HCT116 (cell line): ENCODE data around the gene TMEM62. TPM values are rescaled to one million over a fixed set of nuclear protein-coding genes. Genes with fewer than 3 reads are reported as not detected.

Experiments used
- ATAC-seq: fragments of 200-7000 bp; cut with Tn5 transposase; 2 replicates; pipeline ENCODE4 v1.9.1; 2020; ENCODE audit warnings: mild to moderate bottlenecking, moderate library complexity
- BruUV-seq: library from RNA; stranded (reverse); fragments of 400-500 nt; replicated peaks from 2 replicates; lab custom pipeline; 2021; lab: Mats Ljungman, UMichigan
- CTCF ChIA-PET: fragments of 300-600 bp; sonication (Branson Sonifier 250); formaldehyde crosslinking; loops from one replicate; lab custom pipeline; 2021; ENCODE audit warnings: antibody characterized with exemption; lab: Charles Lee
- POLR2A ChIA-PET: fragments of 300-600, 350-600 bp; sonication (Branson Sonifier 250); formaldehyde crosslinking; loops from one replicate; lab custom pipeline; 2021; ENCODE audit warnings: antibody characterized with exemption; lab: Charles Lee
- RAD21 ChIA-PET, 2 experiments: fragments of 300-600 bp; sonication (Branson Sonifier 250); formaldehyde crosslinking; loops; one replicate each; lab custom pipeline; 2023; ENCODE audit warnings: low total read pairs in 2 of 2; ENCODE audit not compliant: uncharacterized antibody in 2 of 2, unreplicated experiment in 2 of 2, low non-redundant PET in 1 of 2; lab: Charles Lee
- DNase-seq: peaks from one replicate; pipeline ENCODE4 v3.0.0-alpha.2; 2010; ENCODE audit warnings: low read depth, low spot score
- H2AFZ ChIP-seq: fragments of 200-600 bp; shearing (Covaris generic), sonication (generic); 2 replicates; pipeline ENCODE4 v1.6.1; 2017; ENCODE audit warnings: low read depth, mixed run types, mixed read lengths, antibody characterized with exemption, low read length; ENCODE audit not compliant: poor library complexity, severe bottlenecking
- H3K27ac ChIP-seq: 2 replicates; pipeline ENCODE4 v1.5.1; 2012; ENCODE audit warnings: low read depth, low read length
- H3K27me3 ChIP-seq: fragments of 200-600 bp; sonication (generic); 2 replicates; pipeline ENCODE4 v1.6.1; 2016; ENCODE audit warnings: mixed run types, low read length, mixed read lengths; ENCODE audit not compliant: insufficient read depth
- H3K36me3 ChIP-seq, 2 experiments: fragments of 200-500 bp in 1 of 2; fragments of 200-600 bp in 1 of 2; sonication (Bioruptor generic) in 1 of 2; sonication (generic) in 1 of 2; 2 replicates each; pipeline versions ENCODE4 v1.5.1 to v1.6.1; 2014 to 2016; ENCODE audit warnings: low read length in 2 of 2, inconsistent platforms in 1 of 2, mixed read lengths in 1 of 2, mixed run types in 1 of 2; ENCODE audit not compliant: insufficient read depth in 2 of 2, control insufficient read depth in 1 of 2
- H3K4me1 ChIP-seq, 2 experiments: fragments of 200-600 bp in 1 of 2; sonication (generic) in 1 of 2; 2 replicates each; pipeline versions ENCODE4 v1.5.1 to v1.6.1; 2012 to 2017; ENCODE audit warnings: low read length in 2 of 2, inconsistent platforms in 1 of 2, mild to moderate bottlenecking in 1 of 2, mixed read lengths in 1 of 2, mixed run types in 1 of 2, moderate library complexity in 1 of 2; ENCODE audit not compliant: insufficient read depth in 2 of 2, control insufficient read depth in 1 of 2
- H3K4me2 ChIP-seq: fragments of 200-600 bp; sonication (generic); 2 replicates; pipeline ENCODE4 v1.6.1; 2017; ENCODE audit warnings: mixed run types, low read length, mixed read lengths
- H3K4me3 ChIP-seq, 2 experiments: fragments of 200-600 bp in 1 of 2; sonication (generic) in 1 of 2; replicated peaks in 1 of 2; 2 replicates each; pipeline ENCODE4 v1.5.1; 2011 to 2016; ENCODE audit warnings: low read length in 2 of 2, control low read depth in 1 of 2, low read depth in 1 of 2, mild to moderate bottlenecking in 1 of 2, mixed read lengths in 1 of 2, mixed run types in 1 of 2
- H3K79me2 ChIP-seq: fragments of 200-600 bp; sonication (generic); 2 replicates; pipeline ENCODE4 v1.6.1; 2017; ENCODE audit warnings: mild to moderate bottlenecking, mixed run types, low read length, moderate library complexity, mixed read lengths; ENCODE audit not compliant: insufficient read depth
- H3K9ac ChIP-seq: fragments of 200-600 bp; sonication (generic); 2 replicates; pipeline ENCODE4 v1.6.1; 2016; ENCODE audit warnings: low read length, mixed read lengths
- H3K9me2 ChIP-seq: fragments of 200-600 bp; sonication (generic), shearing (Covaris generic); 2 replicates; pipeline ENCODE4 v1.6.1; 2017; ENCODE audit warnings: mixed run types, mild to moderate bottlenecking, moderate library complexity; ENCODE audit not compliant: insufficient read depth
- H3K9me3 ChIP-seq, 2 experiments: fragments of 200-500 bp in 1 of 2; fragments of 200-600 bp in 1 of 2; sonication (Bioruptor generic) in 1 of 2; sonication (generic) in 1 of 2; 2 replicates each; pipeline ENCODE4 v1.6.1; 2014 to 2017; ENCODE audit warnings: low read length in 2 of 2, mixed read lengths in 2 of 2, inconsistent platforms in 1 of 2, low read depth in 1 of 2, mild to moderate bottlenecking in 1 of 2, mixed run types in 1 of 2, moderate library complexity in 1 of 2; ENCODE audit not compliant: control insufficient read depth in 1 of 2, insufficient read depth in 1 of 2
- H4K20me1 ChIP-seq: fragments of 200-600 bp; sonication (generic), shearing (Covaris generic); 2 replicates; pipeline ENCODE4 v1.6.1; 2017; ENCODE audit warnings: mixed run types, mild to moderate bottlenecking, moderate library complexity; ENCODE audit not compliant: insufficient read depth
- CEBPB ChIP-seq: IDR thresholded peaks from 2 replicates; pipeline ENCODE4 v1.6.1; 2012; ENCODE audit warnings: low read depth
- CTCF ChIP-seq, 3 experiments: fragments of 200-600 bp in 1 of 3; sonication (generic) in 1 of 3; IDR thresholded peaks in 2 of 3; conservative IDR thresholded peaks in 1 of 3; 2 replicates each; pipeline ENCODE4 v1.5.1; 2012 to 2017; ENCODE audit warnings: low read depth in 2 of 3, low read length in 2 of 3, antibody characterized with exemption in 1 of 3, borderline replicate concordance in 1 of 3, control low read depth in 1 of 3, mild to moderate bottlenecking in 1 of 3, mixed read lengths in 1 of 3, mixed run types in 1 of 3, moderate library complexity in 1 of 3; ENCODE audit not compliant: insufficient read depth in 1 of 3
- EGR1 ChIP-seq: IDR thresholded peaks from 2 replicates; pipeline ENCODE4 v1.6.1; 2012; ENCODE audit warnings: low read depth
- EZH2phosphoT487 ChIP-seq: fragments of 200-600 bp; IDR thresholded peaks from 2 replicates; pipeline ENCODE4 v1.6.1; 2018; ENCODE audit warnings: antibody characterized with exemption, borderline replicate concordance
- JUND ChIP-seq: IDR thresholded peaks from 2 replicates; pipeline ENCODE4 v1.6.1; 2012
- SP1 ChIP-seq: IDR thresholded peaks from 2 replicates; pipeline ENCODE4 v1.6.1; 2012; ENCODE audit warnings: low read depth
- YY1 ChIP-seq: IDR thresholded peaks from 2 replicates; pipeline ENCODE4 v1.6.1; 2011; ENCODE audit warnings: low read length, low read depth, moderate library complexity, mild to moderate bottlenecking; ENCODE audit not compliant: insufficient replicate concordance; ENCODE audit errors: extremely low read depth
- ZBTB33 ChIP-seq: IDR thresholded peaks from 2 replicates; pipeline ENCODE4 v1.6.1; 2011; ENCODE audit warnings: mild to moderate bottlenecking, low read length, moderate library complexity; ENCODE audit not compliant: insufficient replicate concordance; ENCODE audit errors: extremely low read depth
- intact Hi-C: fragments of 100-400 bp; cut with micrococcal nuclease; formaldehyde crosslinking; loops from 2 replicates; pipeline ENCODE4 v1.10.0; 2022
- total RNA-seq: library from RNA; stranded (reverse); gene quantifications from one replicate; pipeline ENCODE4 v1.2.1, GENCODE V29; 2021; ENCODE audit not compliant: unreplicated experiment
- TF ChIP-seq, protein P1 (sequence below): IDR thresholded peaks from 2 replicates; pipeline ENCODE4 v1.6.1; 2012
- TF ChIP-seq, protein P2 (sequence below): IDR thresholded peaks from 2 replicates; pipeline ENCODE4 v1.6.1; 2012

The TMEM62 gene
- total RNA-seq, 1 experiment from 2014 or later, result 8.8 TPM

GRCh38 chr15:43127752-43128151 lies 5.6 kb upstream of the TMEM62 start:
- POLR2A ChIA-PET, result no interaction called here
- intact Hi-C loops, result no loop called here
- H3K4me3 ChIP-seq, result no peak overlapping the region
- TF ChIP-seq ZBTB33 (no peak), JUND (no peak), SP1 (no peak), CEBPB (no peak), YY1 (no peak), EGR1 (no peak), CTCF (IDR thresholded peaks at IDR 0.05 in 2 of 3, conservative IDR thresholded peaks at IDR 0.05 in 1 of 3; ENCODE audit: borderline replicate concordance in 1 of 3, insufficient read depth in 1 of 3, low read depth in 2 of 3, low read length in 2 of 3) (no peak), EZH2phosphoT487 (no peak)
- TF ChIP-seq, protein P1, sequence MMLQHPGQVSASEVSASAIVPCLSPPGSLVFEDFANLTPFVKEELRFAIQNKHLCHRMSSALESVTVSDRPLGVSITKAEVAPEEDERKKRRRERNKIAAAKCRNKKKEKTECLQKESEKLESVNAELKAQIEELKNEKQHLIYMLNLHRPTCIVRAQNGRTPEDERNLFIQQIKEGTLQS, result no peak
- TF ChIP-seq, protein P2, sequence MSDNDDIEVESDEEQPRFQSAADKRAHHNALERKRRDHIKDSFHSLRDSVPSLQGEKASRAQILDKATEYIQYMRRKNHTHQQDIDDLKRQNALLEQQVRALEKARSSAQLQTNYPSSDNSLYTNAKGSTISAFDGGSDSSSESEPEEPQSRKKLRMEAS, result no peak
- TF ChIP-seq, all 23 proteins: peak for 0
- Histone ChIP-seq H3K9me3 (no peaks in the 10 kb centered on the region), H3K4me1 (peaks cover 14 to 32% of the 10 kb centered on the region in 2 experiments; a peak in 3 of 4 replicates), H3K79me2 (no peaks in the 10 kb centered on the region), H4K20me1 (no peaks in the 10 kb centered on the region), H3K9ac (no peak overlapping the region), H3K36me3 (no peaks in the 10 kb centered on the region), H2AFZ (no peak overlapping the region), H3K4me2 (no peak overlapping the region), H3K9me2 (no peaks in the 10 kb centered on the region), H3K27me3 (no peaks in the 10 kb centered on the region), H3K27ac (no peak overlapping the region)
- ATAC-seq, result no peak
- CTCF ChIA-PET, result no interaction called here
- no TSS peak for BruUV-seq
- no peak for DNase-seq
- RAD21 ChIA-PET, result no interaction called here
